Measurements from ENCODE around the gene HP.

Gene HP

GRCh38 chr16:72015124-72015523, 39.2 kb upstream of the HP start:
- no peak overlapping the region for H3K27ac ChIP-seq
- no peak for TF ChIP-seq CTCF (conservative IDR thresholded peaks at IDR 0.05)

GRCh38 chr16:72018470-72018869, 35.8 kb upstream of the HP start:
- no peak overlapping the region for H3K27ac ChIP-seq
- TF ChIP-seq CTCF (conservative IDR thresholded peaks at IDR 0.05) = no peak

GRCh38 chr16:72021043-72021442, 33.3 kb upstream of the HP start:
- H3K27ac ChIP-seq = no peak overlapping the region
- no peak for TF ChIP-seq CTCF (conservative IDR thresholded peaks at IDR 0.05)

- no peak for TF ChIP-seq CTCF (conservative IDR thresholded peaks at IDR 0.05)
- peak overlapping the region; percentile 85 for H3K27ac ChIP-seq
Measured at GRCh38 chr16:72022127-72022526, 32.2 kb upstream of the HP start.

GRCh38 chr16:72023962-72024361, 30.3 kb upstream of the HP start:
- H3K27ac ChIP-seq = peak overlapping the region; percentile 85
- no peak for TF ChIP-seq CTCF (conservative IDR thresholded peaks at IDR 0.05)

- H3K27ac ChIP-seq = peak overlapping the region; percentile 85
- TF ChIP-seq CTCF (conservative IDR thresholded peaks at IDR 0.05) = no peak
Measured at GRCh38 chr16:72024862-72025382, 29.4 kb upstream of the HP start.

GRCh38 chr16:72025404-72026114, 28.7 kb upstream of the HP start:
- no peak for TF ChIP-seq CTCF (conservative IDR thresholded peaks at IDR 0.05)

More at GRCh38 chr16:72025404-72026114, 28.7 kb upstream of the HP start:
- peak overlapping the region; percentile 85 for H3K27ac ChIP-seq
